GM12872 (cell line): ENCODE results near the gene NUP205.
A peak's percentile ranks its signal among the peaks of the same experiment; 100 is the strongest.

Source experiments
- CTCF ChIP-seq: IDR thresholded peaks from 3 replicates; pipeline ENCODE4 v1.5.1; 2011; ENCODE audit warnings: low read depth, mild to moderate bottlenecking, low read length, moderate library complexity; ENCODE audit not compliant: insufficient read depth

The NUP205 gene

GRCh38 chr7:135541029-135541428 lies 16.7 kb upstream of the NUP205 start:
- no peak for TF ChIP-seq CTCF

GRCh38 chr7:135550196-135550595 lies 7.5 kb upstream of the NUP205 start:
- no peak for TF ChIP-seq CTCF

- no peak for TF ChIP-seq CTCF
Observed at GRCh38 chr7:135552148-135552547, 5.6 kb upstream of the NUP205 start.

GRCh38 chr7:135553346-135553745 lies 4.4 kb upstream of the NUP205 start:
- no peak for TF ChIP-seq CTCF

GRCh38 chr7:135558337-135558767 lies 635 bp downstream of the NUP205 start:
- TF ChIP-seq CTCF, result peak; percentile 65

- TF ChIP-seq CTCF, result no peak
Observed at GRCh38 chr7:135558881-135559280, 1.2 kb downstream of the NUP205 start.

GRCh38 chr7:135560631-135561030 lies 2.9 kb downstream of the NUP205 start:
- TF ChIP-seq CTCF, result no peak

- TF ChIP-seq CTCF, result no peak
Observed at GRCh38 chr7:135562720-135563119, 5.0 kb downstream of the NUP205 start.
